GM19467 (cell line): ENCODE data around the gene SPDYC.

Experiments
- ATAC-seq: cut with Tn5 transposase; IDR thresholded peaks from one replicate; pipeline ENCODE4 v1.9.1; 2021; ENCODE audit warnings: mild to moderate bottlenecking, moderate library complexity; ENCODE audit not compliant: unreplicated experiment

SPDYC gene, protein sequence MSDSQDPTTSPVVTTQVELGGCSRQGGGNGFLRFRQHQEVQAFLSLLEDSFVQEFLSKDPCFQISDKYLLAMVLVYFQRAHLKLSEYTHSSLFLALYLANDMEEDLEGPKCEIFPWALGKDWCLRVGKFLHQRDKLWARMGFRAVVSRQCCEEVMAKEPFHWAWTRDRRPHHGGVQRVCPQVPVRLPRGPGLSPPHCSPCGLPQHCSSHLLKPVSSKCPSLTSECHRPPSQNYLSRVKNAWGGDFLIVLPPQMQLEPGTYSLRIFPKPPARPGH

DNA sequence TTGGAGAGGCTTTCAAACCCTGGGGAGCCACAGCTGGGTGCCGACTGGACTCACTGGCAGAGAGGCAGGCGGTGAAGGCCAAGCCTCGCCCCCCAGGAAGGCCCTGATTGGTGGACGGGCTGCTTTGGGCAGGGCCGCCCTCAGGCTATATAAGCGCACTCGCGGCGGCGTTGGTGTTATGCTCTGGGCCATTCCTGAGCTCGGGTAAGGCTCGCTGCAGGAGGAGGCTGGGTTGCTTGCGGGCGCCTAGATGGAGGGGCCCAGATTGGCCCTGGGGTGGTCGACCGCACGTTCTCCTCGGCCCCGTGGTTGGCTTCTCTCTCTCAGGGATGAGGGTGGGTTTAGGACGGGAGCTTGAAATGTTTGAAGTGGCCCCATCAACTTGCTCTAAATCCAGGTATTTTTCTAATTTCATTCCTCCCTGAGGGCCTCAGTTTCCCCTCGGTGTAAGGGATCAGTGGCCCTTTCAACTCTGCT lies at the start of gene SPDYC:
Gene SPDYC, plus strand, starts transcription at position 176 of the 477 bp plus-strand sequence. CDS start 1,125 bp downstream, outside the sequence.
- no peak for ATAC-seq

DNA sequence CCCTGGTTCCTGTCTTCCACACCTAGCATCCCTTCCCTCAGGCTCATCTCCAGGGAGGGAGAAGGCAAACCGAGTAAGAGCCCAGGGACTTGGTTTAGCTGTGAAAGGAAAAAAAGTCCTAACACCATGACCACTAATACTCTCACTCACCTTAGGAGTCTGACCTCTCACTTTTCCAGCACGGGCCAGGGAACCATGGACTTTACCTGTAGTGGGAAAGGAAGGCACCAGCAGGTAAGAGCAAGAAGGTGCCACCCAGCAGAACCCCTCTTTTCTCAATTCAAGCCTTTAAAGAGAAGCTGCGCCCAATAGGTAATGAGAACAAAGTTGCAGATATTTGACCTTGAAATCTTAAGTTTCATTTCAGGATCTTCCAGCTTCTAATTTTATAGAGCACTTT lies 49.2 kb upstream of the SPDYC start:
- ATAC-seq, result no peak

DNA sequence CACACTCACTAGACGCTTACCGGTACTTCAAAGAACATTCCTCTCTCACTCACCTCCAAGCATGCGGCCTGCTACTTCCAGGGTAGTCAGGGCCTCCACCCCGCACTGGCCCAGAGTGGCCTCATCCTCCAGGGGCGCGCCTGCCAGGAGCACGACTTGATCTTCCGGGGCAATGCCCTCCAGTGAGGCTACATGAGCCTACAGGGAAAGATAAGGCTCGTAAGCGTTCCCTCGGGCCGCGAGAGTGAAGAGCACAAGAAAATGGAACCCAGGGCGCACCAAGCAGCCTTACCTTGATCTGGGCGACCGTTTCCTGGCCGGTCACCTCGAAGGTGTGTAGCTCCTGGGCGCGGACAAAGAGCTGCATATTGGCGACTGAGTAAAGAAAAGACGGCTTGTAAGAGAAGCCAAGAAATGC lies 48.6 kb upstream of the SPDYC start:
- no peak for ATAC-seq

DNA sequence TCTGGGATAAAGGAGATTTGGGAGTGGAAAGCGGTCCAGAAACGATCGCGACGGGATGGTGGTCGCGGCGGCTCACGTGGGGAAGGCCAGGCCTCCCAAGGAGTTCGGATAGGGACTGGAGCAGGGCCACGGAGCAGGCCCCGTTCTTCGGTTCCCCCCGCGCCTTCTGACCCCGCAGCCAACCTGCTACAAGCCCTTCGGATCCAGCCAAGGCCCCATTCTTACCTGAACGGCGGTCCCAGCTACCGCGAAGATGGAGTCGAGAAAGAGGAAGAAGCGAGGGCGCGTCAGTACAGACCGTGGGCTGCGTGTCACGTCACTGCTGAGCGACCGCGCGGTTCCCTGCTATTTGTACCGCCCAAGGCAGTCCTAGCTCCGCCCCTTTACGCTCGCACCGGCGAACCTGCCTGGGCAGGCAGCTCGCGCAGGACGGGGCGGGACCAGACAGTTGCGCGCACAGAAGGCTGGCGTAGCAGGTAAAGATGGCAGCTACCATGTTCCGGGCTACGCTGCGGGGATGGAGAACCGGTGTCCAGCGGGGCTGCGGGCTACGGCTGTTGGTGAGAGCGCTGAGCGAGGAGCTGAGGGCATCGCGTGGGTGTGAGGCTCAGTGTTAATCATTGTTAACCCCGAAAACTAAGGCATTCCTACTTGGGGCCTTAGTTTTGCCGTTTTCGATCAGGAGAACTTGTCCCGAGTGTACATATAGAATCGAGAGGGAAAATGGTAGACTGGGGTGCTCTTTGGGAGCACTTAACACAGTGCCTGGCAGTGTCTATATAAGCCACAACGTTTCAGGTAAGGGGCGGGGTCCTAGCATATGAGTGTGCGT lies 48.0 kb upstream of the SPDYC start, which contains the start of the genes FAU and MRPL49:
Gene FAU, minus strand, starts transcription at position 270 of the 832 bp plus-strand sequence. CDS start 321 bp downstream, outside the sequence.
Gene MRPL49, plus strand, starts transcription at position 457 of the 832 bp plus-strand sequence. Its CDS starts 26 bp downstream, at position 483.
- peak; percentile 58 for ATAC-seq

DNA sequence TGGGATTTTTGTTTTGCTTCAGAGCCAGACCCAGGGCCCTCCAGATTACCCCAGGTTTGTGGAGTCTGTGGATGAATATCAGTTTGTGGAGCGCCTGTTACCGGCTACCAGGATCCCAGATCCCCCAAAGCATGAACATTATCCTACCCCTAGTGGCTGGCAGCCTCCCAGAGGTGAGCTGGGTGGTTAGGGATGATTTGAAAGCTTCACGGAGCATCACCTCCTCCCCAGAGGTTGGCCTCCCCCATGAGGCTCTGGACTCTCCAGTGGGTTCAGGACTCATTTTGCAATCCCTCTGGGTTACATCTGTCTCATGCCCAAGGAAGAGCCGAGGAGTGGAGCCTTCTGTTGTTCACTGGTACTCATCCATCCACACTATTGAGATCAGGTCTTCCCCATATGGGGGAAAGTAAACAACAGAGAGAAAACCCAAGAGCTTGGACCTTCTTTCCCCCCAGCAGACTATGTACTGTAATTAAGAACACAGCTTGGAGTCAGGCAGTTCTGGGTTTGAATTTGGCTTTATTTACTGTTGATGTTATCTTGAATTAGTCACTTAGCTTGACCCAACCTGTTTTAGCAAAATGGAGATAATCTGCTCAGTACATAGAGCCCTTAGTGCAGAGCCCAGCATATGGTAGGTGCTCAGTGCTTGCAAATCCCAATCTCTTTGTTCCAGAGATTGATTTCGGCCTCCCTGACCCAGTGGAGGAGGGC lies 45.4 kb upstream of the SPDYC start:
- ATAC-seq, result no peak

DNA sequence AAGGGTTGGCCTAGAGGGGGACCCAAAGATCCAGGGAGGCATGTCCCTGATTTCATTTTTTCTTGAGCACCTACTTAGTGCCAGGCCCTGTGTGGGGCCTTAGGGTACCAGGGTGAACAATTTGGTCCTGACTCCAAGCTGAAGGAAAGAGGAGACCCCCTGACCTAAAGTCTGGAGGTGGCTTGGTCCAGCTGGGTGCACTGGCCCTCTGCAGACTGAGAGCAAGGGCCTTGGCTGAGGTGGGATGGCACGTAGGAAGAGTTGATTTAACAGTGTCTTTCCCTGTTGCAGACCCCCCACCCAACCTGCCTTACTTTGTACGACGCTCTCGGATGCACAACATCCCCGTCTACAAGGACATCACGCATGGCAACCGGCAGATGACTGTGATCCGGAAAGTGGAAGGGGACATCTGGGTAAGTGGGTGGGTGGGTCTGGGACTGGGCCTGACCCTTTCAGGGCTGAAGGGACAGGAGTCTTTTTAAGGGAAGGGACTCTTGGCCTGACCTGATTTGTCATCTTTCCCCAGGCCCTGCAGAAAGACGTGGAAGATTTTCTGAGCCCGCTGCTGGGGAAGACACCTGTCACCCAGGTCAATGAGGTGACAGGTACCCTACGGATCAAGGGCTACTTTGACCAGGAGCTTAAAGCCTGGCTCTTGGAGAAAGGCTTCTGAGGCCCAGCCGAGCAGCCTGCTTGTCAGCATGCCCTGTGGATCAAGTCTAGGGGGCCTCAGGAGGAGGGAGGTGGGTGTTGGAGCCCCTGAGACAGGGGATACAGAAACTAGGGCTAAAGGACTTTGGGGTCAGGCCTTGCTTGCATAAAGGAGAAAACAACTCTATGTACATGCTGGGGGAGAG lies 44.6 kb upstream of the SPDYC start:
- no peak for ATAC-seq

DNA sequence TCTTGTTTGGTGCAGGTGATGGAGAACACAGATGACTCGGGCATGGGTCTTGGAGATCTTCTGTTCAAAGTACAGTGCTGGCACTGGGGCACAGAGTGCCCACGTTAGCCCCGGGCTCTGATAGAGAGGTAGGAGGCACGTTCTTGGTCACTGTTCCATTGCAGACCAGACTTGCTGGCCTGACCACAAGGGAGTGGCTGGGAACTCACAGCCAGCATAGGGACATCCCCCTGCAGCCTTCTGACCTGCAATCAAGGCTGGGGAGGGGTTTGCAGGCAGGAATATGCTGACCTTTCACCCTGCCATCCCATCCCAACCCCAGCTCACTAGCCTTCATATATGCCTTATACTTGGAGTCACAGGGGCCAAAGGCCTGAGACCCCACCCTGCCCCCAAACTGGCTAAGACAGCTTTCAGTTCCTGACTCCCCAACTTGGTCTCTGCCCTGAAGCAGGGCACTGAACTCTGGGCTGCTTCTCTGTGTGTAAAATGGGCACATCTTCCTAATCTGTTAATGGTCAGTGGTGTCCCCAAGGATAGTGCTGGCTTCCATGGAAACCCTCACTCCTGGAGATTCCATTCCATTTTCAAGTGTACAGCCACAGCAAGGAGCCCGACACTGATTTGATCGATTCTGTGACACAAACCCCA lies 43.3 kb upstream of the SPDYC start:
- ATAC-seq, result no peak

DNA sequence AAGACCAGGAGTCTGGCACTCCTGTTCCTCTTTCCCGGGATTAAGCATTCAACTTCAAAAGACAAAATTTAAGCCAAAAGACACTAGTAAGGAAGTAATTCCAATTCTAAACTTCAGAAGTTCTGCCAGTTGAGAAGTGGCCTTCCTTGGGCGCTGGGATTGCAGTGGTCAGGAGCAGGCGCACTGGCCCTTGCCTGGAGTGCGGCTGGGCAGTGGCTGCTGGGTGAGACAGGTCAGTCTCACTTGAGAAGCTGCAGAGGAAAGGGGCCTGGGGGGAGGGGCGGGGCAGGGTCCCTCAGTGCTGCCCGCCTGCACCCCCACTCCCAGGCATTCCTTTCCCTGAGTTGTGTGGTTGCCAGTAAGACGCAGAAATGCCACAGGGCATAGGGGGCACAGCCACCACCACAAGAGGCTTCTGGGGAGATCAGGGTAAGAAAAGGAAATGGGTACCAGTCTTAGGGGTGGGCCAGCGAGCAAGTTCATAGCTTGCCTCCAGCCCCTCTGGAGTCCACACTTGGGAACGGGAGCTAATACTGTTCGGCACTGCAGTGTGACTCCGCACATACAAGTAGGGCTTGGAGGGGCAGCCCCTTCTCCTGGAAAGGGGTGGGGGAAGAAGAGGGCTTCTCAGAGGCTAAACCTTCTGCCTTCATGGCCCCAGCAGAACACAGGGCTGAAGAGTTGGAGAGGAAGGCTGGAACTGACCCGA lies 42.4 kb upstream of the SPDYC start:
- ATAC-seq, result no peak

DNA sequence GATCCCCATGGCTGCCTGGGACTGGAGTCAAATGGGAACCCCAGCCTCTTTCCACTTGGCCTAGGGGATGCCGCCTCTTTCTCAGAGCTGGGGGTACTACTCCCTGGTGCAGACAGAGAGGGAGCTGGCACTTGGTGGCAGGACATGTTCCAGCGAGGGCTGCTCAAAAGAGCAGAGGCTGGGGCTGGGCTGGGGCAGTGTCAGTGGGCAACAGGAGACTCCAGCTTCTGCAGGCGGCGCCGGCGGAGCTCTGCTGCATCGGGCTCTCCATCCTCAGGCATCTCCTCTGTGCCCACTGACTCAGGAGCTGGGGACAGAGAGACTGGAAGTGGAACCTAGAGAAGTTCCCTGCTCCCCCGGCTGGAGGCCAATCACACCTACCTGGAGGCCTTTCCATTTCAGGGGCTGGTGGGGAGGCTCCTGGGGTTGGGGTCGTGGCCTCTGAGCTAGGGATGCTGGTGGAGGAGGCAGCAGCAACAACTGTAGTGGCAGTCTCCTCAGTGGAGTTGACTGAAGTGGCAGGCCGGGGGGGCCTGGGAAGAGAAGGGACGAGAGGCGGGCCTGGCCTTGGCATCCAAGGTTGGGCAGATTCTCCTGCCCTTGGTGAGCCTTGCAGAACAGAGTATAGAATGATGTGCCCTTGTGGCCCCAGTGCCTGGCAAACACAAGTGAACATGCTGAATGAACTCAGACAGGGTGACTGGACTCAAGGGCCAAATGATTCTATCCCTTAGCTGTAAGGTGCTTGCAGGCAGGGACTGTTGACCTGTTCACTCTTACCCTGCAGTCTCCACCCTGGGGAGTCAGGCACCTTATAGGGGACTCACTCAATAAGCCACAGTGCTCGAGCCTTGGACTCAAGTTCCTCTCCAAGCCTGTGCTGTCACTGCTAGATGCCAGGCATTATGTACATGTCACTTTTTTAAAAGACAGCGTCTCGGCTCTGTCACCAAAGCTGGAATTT lies 41.6 kb upstream of the SPDYC start:
- ATAC-seq, result no peak

DNA sequence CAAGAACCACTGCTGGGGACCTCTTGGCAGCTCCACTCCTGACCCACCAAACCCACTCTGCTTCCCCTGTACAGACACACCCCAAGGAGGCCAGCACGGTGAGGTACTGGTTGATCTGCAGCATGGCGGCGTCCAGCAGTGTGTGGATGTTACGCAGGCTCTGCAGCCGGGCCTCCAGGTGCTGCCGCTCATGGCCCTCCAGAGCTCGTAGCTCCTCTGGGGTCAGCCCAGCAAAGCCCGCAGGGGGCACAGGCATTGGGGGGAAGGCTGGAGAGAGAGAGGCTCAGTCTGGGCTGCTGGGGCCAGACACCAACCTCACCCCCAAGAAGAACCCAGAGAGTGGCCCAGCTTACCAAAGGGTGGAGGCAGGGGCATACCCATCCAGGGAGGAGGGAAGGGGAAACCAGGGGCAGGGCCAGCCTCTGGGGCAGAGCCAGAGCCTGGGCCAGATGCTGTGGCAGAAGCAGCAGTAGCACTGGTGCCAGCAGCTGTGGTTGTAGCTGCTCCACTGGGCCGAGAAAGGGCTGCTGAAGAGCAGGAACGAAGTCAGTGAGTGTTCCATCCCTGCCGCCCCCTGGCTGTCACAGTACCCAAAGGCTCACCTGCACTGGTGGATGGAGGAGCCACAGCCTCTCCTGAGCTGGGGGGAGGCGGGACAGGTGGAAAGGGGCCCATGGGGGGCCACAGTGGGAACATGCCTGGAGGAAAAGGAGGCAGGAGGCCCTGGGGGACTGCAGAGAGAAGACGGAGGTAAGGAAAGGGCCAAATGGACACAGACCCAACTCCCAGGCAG lies 40.2 kb upstream of the SPDYC start:
- no peak for ATAC-seq

DNA sequence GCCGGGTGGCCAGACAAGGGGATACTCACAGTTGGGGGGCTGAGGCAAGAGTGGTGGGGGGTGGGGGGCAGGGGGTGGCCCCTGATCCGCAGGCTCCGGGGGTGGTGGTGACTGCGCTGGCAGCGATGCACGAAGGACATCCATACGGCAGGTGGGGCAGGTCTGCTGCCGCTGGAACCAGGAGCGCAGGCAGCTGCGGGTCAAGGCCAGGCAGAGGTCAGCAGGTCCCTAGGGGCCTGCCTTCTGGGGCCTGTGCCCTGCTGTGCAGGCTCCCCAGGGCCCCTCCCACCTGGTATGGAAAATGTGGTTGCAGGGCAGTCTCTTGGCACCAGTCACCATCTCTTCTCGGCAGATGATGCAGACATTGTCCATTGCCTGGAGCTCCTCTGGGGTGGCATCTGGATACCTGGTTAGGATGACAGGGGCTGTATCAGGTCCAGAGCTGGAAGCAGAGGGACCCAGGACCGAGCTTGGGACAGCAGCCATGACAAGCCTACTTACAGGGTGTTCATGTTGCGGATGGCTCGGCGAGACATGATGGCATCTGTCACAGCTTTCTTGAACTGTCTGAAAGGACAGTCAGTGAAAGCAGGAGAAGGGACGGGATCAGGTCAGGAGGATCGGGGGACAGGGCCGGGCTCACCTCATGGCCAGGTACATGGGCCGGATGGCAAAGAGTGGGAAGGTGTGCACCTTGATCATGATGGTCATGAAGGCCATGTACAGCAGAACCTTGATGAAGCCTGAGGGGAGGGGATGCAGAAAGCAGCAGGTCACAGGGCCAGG lies 39.2 kb upstream of the SPDYC start:
- no peak for ATAC-seq

DNA sequence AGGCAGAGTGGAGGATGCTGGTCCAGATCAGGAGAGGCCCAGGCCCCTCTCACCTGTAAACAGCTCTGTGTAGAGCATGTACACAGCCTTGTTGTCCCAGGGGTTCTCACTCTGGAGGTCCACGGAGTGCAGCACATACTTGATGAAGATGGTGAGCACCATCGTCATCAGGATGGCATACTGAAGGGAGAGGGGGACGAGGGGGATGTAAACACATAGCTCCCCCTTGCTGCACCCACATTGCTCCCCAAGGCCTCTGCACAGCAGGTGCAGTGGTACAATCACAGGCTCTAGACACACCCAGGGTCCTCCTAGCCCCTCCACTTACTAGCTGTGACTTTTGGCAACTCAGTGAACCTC lies 38.6 kb upstream of the SPDYC start:
- no peak for ATAC-seq

DNA sequence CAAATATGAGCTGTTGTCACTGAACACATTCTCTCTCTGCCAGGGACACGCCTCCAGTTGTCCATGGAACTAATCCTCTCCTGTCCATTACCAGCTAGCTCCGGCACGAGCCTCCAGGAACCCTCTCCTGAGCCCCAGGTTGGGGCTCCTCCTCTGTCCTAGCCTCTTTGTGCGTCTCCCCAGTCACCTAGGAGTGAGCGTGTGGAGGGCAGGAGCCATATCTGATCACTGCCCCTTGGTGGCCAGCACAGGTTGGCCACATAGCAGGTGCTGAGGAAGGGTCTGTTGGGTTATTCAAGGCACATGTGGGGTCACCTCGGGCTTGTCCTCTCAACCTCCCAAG lies 38.2 kb upstream of the SPDYC start:
- ATAC-seq, result no peak

DNA sequence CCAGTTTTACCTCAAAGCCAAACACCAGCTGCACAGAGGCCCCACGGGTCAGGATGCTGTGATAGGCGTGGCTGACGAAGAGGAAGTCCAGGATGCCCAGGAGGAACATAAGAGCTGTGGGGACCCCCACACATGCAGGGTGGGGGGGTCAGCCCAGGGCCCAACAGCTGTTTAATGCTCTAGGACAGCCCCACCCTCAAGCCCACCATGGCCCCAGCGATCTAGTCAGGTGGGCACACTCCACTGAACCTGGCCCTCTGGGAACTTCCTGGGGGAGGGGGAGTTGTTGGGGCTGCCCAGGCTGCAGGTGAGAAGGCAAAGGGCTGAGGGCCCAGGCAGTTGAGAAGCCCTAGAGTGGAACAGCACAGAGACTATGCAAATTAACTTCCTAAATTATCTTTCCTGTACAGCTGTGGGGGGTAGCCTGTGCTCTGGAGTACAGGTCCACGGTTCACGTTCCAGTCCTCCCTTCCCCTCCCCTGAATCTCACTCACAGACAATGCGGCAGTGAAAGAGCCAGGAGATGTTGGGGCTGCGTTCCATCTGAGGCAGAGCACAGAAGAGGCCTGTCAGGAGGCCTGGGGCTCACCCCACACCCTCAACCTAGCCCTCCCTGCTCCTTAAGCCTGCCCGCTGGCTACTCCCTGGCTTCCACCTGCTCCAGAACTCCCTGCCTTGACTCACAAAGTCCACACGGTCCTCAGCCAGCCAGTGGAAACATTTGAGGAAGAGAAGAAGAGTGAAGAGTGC lies 37.6 kb upstream of the SPDYC start:
- ATAC-seq, result no peak

DNA sequence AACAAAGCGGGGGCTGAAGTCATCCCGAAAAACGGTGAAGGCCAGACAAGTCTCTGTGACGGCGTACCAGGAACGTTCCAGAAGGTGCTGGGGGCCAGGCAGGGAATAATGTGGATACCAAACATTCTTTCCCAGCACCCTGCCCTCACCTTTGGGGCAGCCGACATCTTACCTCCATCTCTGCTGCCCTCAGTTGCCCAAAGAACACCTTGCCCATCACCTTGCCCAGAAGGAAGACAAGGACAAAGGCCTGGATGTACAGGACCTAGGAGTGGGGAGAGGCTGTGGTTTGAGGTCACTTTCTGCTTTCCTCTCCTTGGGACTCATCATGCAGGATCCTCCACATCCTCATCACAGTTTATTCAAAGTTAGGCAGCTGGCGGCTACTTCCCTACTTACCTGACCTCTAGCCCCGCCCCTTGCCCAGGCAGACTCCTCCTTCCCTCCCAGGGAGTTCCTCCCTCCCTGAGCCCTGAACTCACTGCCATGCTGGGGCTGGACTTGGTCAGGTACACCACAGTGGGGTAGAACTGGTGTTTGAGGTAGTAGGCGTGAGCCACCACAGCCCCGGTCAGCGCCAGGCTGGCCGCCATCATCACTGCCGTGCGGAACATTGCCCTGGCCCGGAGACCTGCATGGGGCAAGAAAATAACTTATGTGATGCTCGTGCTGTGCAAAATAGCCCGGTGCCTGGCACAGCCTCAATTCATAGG lies 36.9 kb upstream of the SPDYC start:
- no peak for ATAC-seq
